SK-N-SH (cell line): ENCODE data around the gene IGLON5. TPM values are rescaled to one million over a fixed set of nuclear protein-coding genes. Genes with fewer than 3 reads are reported as not detected.
A peak's percentile ranks its signal among the peaks of the same experiment; 100 is the strongest.

Source experiments
- CTCF ChIA-PET: fragments of 300-600, 350-600 bp; formaldehyde crosslinking; extraction: SDS; loops from one replicate; lab custom pipeline; 2021; lab: Yijun Ruan, JAX
- POLR2A ChIA-PET: fragments of 350-600 bp; sonication (Branson Sonifier 250); formaldehyde crosslinking; extraction: SDS; loops from one replicate; lab custom pipeline; 2020; ENCODE audit warnings: antibody characterized with exemption, inconsistent platforms; lab: Yijun Ruan, JAX
- DNase-seq: peaks from one replicate; pipeline ENCODE4 v3.0.0; 2012
- H2AFZ ChIP-seq: fragments of 200-600 bp; sonication (generic); 2 replicates; pipeline ENCODE4 v1.8.1; 2016; ENCODE audit warnings: antibody characterized with exemption, mild to moderate bottlenecking, low read depth
- H3F3A ChIP-seq: fragments of 200-600 bp; sonication (generic); replicated peaks from 2 replicates; pipeline ENCODE3; 2016; ENCODE audit warnings: antibody characterized with exemption, mild to moderate bottlenecking; ENCODE audit not compliant: insufficient read depth
- H3K27ac ChIP-seq, 2 experiments: fragments of 200-500 bp in 1 of 2; fragments of 200-600 bp in 1 of 2; sonication (Bioruptor generic) in 1 of 2; sonication (generic), shearing (Covaris generic) in 1 of 2; 2 replicates each; pipeline versions ENCODE4 v1.5.1 to v1.6.1; 2014 to 2016; ENCODE audit warnings: low read depth in 2 of 2, inconsistent platforms in 1 of 2, low read length in 1 of 2, mild to moderate bottlenecking in 1 of 2, mixed read lengths in 1 of 2
- H3K27me3 ChIP-seq: fragments of 200-600 bp; sonication (generic), shearing (Covaris generic); 2 replicates; pipeline ENCODE4 v1.6.1; 2016; ENCODE audit warnings: mixed run types; ENCODE audit not compliant: insufficient read depth
- H3K36me3 ChIP-seq, 2 experiments: fragments of 200-500 bp in 1 of 2; fragments of 200-600 bp in 1 of 2; sonication (Bioruptor generic) in 1 of 2; sonication (generic) in 1 of 2; replicated peaks in 1 of 2; 2 replicates each; pipeline versions ENCODE3 to v1.5.1; 2014 to 2016; ENCODE audit warnings: low read length in 1 of 2, mild to moderate bottlenecking in 1 of 2; ENCODE audit not compliant: insufficient read depth in 2 of 2, control insufficient read depth in 1 of 2
- H3K4me1 ChIP-seq, 2 experiments: fragments of 200-500 bp in 1 of 2; fragments of 200-600 bp in 1 of 2; sonication (Bioruptor generic) in 1 of 2; sonication (generic), shearing (Covaris generic) in 1 of 2; 2 replicates each; pipeline versions ENCODE4 v1.5.1 to v1.6.1; 2014 to 2016; ENCODE audit warnings: low read depth in 1 of 2, low read length in 1 of 2, mixed run types in 1 of 2; ENCODE audit not compliant: insufficient read depth in 2 of 2, control insufficient read depth in 1 of 2
- H3K4me2 ChIP-seq: fragments of 200-600 bp; sonication (generic), shearing (Covaris generic); 2 replicates; pipeline ENCODE4 v1.6.1; 2017; ENCODE audit warnings: mixed run types
- H3K4me3 ChIP-seq, 2 experiments: fragments of 200-500 bp in 1 of 2; fragments of 200-600 bp in 1 of 2; sonication (Bioruptor generic) in 1 of 2; sonication (generic), shearing (Covaris generic) in 1 of 2; 2 replicates each; pipeline versions ENCODE4 v1.5.1 to v1.8.1; 2014 to 2016; ENCODE audit warnings: low read depth in 2 of 2, inconsistent platforms in 1 of 2, low read length in 1 of 2, mild to moderate bottlenecking in 1 of 2, mixed read lengths in 1 of 2, moderate library complexity in 1 of 2
- H3K79me2 ChIP-seq: fragments of 200-600 bp; sonication (generic); 2 replicates; pipeline ENCODE4 v1.8.1; 2017; ENCODE audit warnings: mild to moderate bottlenecking; ENCODE audit not compliant: insufficient read depth
- H3K9ac ChIP-seq: fragments of 200-600 bp; sonication (generic); 2 replicates; pipeline ENCODE4 v1.6.1; 2017; ENCODE audit warnings: mixed run types
- H3K9me2 ChIP-seq: fragments of 200-600 bp; sonication (generic); 2 replicates; pipeline ENCODE4 v1.6.1; 2017; ENCODE audit warnings: mixed run types
- H3K9me3 ChIP-seq: fragments of 200-600 bp; sonication (generic); 2 replicates; pipeline ENCODE4 v1.6.1; 2017; ENCODE audit warnings: mixed run types, mild to moderate bottlenecking, moderate library complexity
- H4K20me1 ChIP-seq: fragments of 200-600 bp; sonication (generic); 2 replicates; pipeline ENCODE4 v1.6.1; 2017; ENCODE audit warnings: mild to moderate bottlenecking, mixed run types; ENCODE audit not compliant: insufficient read depth
- FOXM1 ChIP-seq: IDR thresholded peaks from 2 replicates; pipeline ENCODE4 v1.4.0; 2012; ENCODE audit warnings: low read depth, mild to moderate bottlenecking
- JUND ChIP-seq: IDR thresholded peaks from 2 replicates; pipeline ENCODE4 v1.4.0; 2012
- RFX5 ChIP-seq: IDR thresholded peaks from 2 replicates; pipeline ENCODE4 v1.6.1; 2012; ENCODE audit warnings: mild to moderate bottlenecking, improper control_type of control experiment, low read length
- RXRA ChIP-seq: IDR thresholded peaks from 2 replicates; pipeline ENCODE4 v1.4.0; 2012; ENCODE audit warnings: low read depth, mild to moderate bottlenecking, borderline replicate concordance
- YY1 ChIP-seq: IDR thresholded peaks from 2 replicates; pipeline ENCODE4 v1.4.0; 2012; ENCODE audit warnings: low read depth, mild to moderate bottlenecking
- WGBS: methylation state at CpG from one replicate; pipeline ENCODE4 v1.1.6; 2017; ENCODE audit warnings: low lambda C conversion rate; 5-methylcytosine and 5-hydroxymethylcytosine counted together
- polyA plus RNA-seq, 3 experiments: library from polyadenylated mRNA; depleted of rRNA; stranded (reverse); fragments of >200 nt; gene quantifications; 2 replicates each; pipeline ENCODE4 v1.2.3, GENCODE V29; 2012
- TF ChIP-seq, protein P1 (sequence below): fragments of 200-600 bp; sonication (generic); IDR thresholded peaks from 2 replicates; pipeline ENCODE4 v1.6.1; 2017; ENCODE audit warnings: antibody characterized with exemption, mild to moderate bottlenecking, moderate library complexity
- TF ChIP-seq, protein P2 (sequence below): IDR thresholded peaks from 2 replicates; pipeline ENCODE4 v1.4.0; 2012; ENCODE audit warnings: low read depth, borderline replicate concordance
- TF ChIP-seq, protein P3 (sequence below): IDR thresholded peaks from 2 replicates; pipeline ENCODE4 v1.6.1; 2012; ENCODE audit warnings: mild to moderate bottlenecking, low read depth, low read length, moderate library complexity
- TF ChIP-seq, protein P4 (sequence below): IDR thresholded peaks from 2 replicates; pipeline ENCODE4; 2012
- TF ChIP-seq, protein P5 (sequence below): fragments of 150-350 bp; IDR thresholded peaks from 2 replicates; pipeline ENCODE4 v1.6.1; 2017; ENCODE audit warnings: antibody characterized with exemption, low read length, low read depth, borderline replicate concordance

Gene IGLON5
- 0.36 and 0.60 TPM in 2 replicates for polyA plus RNA-seq (2012; rRNA removed)
- polyA plus RNA-seq (2012; cell fraction: cytosol; rRNA removed): 0.45 and 1.3 TPM in 2 replicates
- polyA plus RNA-seq (2012; cell fraction: nucleus; rRNA removed): 0.29 and 0.38 TPM in 2 replicates

DNA sequence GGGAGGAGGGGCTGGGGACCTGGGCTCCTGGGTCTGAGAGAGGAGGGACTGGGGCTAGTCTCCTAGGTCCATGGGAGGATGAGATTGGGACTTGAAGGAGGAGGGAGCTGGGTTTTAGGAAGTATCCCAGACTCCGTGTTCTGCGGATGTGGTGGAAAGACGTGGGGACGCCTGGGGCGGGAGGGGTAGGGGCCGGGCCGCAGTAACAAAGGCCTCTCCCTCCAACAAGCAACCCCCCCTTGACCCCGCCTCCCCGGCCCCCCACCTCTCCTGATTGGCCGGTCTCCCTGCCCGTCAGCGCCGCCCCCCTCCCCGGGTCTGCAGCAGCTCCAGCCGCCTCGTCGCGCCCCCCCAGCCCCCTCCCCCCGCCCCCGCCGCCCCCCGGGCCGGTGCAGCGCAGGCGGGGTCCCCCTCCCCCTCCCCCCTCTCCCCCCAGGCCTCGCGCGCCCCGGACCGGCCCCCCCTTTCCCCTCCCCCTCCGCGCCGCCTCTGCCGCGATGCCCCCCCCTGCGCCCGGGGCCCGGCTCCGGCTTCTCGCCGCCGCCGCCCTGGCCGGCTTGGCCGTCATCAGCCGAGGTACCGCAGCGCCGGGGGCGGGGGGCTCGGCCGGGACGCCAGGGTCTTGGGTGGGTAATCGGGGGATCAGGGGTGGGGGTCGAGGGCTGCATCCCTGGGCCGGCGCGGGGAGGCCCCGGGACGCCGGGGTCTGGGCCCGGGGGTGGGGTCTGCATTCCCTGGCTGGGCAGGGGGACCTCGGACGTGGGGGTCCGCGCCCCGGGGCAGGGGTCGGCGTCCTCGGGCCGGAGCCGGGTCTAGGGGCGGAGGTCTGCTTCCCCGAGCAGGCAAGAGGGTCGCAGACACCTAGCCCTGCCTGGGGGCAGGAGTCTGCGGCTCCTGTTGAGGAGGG lies at the start of gene IGLON5:
Gene IGLON5 (plus strand): TSS at position 294 of the 907 bp plus-strand sequence. CDS start 204 bp downstream, at position 498.
- 7% methylated on average over 18 of the region's 76 CpGs for WGBS
- H3K4me3 ChIP-seq: peak within 1 kb of the TSS in 1 of 2 experiments; percentile 48; a peak in 2 of 4 replicates

DNA sequence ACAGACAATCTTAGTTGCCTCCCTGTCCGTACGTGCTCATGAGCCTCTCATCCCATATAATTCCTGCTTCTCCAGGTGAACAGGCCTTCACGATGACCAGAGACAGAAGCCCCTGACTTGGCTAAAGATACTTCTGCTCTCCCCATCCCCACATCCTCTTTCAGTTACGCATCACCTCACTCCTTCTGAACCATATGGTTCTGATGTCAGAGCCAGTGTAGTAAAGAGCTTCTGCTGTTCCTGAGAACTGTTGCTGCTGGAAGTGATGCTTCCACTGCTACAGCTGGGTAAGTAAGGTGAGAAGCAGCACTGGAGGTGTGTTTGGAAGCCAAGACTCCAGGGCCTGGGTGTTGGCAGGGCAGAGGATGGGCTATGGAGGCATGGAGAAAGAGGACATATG lies 47.6 kb upstream of the IGLON5 start:
- Histone ChIP-seq H3K79me2 (no peaks in the 10 kb centered on the region), H3K27ac (no peak overlapping the region), H3K9me2 (no peaks in the 10 kb centered on the region), H3F3A (no peaks in the 10 kb centered on the region), H3K4me1 (no peaks in the 10 kb centered on the region), H2AFZ (no peak overlapping the region), H3K4me3 (no peak overlapping the region), H4K20me1 (no peaks in the 10 kb centered on the region), H3K4me2 (no peak overlapping the region), H3K36me3 (no peaks in the 10 kb centered on the region), H3K27me3 (peaks cover 41% of the 10 kb centered on the region; the same call in 1 of the 2 replicates), H3K9ac (no peak overlapping the region), H3K9me3 (no peaks in the 10 kb centered on the region)
- DNase-seq: no peak
- CTCF ChIA-PET: no interaction called here
- 4% methylated on average over 4 of the region's 4 CpGs for WGBS
- POLR2A ChIA-PET: no interaction called here
- TF ChIP-seq, protein P1, sequence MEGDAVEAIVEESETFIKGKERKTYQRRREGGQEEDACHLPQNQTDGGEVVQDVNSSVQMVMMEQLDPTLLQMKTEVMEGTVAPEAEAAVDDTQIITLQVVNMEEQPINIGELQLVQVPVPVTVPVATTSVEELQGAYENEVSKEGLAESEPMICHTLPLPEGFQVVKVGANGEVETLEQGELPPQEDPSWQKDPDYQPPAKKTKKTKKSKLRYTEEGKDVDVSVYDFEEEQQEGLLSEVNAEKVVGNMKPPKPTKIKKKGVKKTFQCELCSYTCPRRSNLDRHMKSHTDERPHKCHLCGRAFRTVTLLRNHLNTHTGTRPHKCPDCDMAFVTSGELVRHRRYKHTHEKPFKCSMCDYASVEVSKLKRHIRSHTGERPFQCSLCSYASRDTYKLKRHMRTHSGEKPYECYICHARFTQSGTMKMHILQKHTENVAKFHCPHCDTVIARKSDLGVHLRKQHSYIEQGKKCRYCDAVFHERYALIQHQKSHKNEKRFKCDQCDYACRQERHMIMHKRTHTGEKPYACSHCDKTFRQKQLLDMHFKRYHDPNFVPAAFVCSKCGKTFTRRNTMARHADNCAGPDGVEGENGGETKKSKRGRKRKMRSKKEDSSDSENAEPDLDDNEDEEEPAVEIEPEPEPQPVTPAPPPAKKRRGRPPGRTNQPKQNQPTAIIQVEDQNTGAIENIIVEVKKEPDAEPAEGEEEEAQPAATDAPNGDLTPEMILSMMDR: no peak
- TF ChIP-seq, protein P2, sequence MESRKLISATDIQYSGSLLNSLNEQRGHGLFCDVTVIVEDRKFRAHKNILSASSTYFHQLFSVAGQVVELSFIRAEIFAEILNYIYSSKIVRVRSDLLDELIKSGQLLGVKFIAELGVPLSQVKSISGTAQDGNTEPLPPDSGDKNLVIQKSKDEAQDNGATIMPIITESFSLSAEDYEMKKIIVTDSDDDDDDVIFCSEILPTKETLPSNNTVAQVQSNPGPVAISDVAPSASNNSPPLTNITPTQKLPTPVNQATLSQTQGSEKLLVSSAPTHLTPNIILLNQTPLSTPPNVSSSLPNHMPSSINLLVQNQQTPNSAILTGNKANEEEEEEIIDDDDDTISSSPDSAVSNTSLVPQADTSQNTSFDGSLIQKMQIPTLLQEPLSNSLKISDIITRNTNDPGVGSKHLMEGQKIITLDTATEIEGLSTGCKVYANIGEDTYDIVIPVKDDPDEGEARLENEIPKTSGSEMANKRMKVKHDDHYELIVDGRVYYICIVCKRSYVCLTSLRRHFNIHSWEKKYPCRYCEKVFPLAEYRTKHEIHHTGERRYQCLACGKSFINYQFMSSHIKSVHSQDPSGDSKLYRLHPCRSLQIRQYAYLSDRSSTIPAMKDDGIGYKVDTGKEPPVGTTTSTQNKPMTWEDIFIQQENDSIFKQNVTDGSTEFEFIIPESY: no peak
- no peak for TF ChIP-seq RXRA
- no peak for TF ChIP-seq YY1
- no peak for TF ChIP-seq JUND
- no peak for TF ChIP-seq RFX5
- TF ChIP-seq, protein P3, sequence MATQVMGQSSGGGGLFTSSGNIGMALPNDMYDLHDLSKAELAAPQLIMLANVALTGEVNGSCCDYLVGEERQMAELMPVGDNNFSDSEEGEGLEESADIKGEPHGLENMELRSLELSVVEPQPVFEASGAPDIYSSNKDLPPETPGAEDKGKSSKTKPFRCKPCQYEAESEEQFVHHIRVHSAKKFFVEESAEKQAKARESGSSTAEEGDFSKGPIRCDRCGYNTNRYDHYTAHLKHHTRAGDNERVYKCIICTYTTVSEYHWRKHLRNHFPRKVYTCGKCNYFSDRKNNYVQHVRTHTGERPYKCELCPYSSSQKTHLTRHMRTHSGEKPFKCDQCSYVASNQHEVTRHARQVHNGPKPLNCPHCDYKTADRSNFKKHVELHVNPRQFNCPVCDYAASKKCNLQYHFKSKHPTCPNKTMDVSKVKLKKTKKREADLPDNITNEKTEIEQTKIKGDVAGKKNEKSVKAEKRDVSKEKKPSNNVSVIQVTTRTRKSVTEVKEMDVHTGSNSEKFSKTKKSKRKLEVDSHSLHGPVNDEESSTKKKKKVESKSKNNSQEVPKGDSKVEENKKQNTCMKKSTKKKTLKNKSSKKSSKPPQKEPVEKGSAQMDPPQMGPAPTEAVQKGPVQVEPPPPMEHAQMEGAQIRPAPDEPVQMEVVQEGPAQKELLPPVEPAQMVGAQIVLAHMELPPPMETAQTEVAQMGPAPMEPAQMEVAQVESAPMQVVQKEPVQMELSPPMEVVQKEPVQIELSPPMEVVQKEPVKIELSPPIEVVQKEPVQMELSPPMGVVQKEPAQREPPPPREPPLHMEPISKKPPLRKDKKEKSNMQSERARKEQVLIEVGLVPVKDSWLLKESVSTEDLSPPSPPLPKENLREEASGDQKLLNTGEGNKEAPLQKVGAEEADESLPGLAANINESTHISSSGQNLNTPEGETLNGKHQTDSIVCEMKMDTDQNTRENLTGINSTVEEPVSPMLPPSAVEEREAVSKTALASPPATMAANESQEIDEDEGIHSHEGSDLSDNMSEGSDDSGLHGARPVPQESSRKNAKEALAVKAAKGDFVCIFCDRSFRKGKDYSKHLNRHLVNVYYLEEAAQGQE: no peak
- TF ChIP-seq, protein P4, sequence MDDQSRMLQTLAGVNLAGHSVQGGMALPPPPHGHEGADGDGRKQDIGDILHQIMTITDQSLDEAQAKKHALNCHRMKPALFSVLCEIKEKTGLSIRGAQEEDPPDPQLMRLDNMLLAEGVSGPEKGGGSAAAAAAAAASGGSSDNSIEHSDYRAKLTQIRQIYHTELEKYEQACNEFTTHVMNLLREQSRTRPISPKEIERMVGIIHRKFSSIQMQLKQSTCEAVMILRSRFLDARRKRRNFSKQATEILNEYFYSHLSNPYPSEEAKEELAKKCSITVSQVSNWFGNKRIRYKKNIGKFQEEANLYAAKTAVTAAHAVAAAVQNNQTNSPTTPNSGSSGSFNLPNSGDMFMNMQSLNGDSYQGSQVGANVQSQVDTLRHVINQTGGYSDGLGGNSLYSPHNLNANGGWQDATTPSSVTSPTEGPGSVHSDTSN: no peak
- no peak for TF ChIP-seq FOXM1

More for the DNA sequence above, at the start of gene IGLON5:
- H4K20me1 ChIP-seq: no peaks in the 10 kb centered on the region
- TF ChIP-seq, protein P4: peak; percentile 35; the same call in 1 of the 2 replicates
- TF ChIP-seq JUND: no peak
- TF ChIP-seq, protein P5, sequence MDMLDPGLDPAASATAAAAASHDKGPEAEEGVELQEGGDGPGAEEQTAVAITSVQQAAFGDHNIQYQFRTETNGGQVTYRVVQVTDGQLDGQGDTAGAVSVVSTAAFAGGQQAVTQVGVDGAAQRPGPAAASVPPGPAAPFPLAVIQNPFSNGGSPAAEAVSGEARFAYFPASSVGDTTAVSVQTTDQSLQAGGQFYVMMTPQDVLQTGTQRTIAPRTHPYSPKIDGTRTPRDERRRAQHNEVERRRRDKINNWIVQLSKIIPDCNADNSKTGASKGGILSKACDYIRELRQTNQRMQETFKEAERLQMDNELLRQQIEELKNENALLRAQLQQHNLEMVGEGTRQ: no peak
- POLR2A ChIA-PET: interaction anchor here (1.0 kb wide), 1 partner anchor 8 kb away, joined by 3 read pairs; no protein-coding TSS in a partner anchor
- CTCF ChIA-PET: interaction anchor here (0.6 kb wide), 2 partner anchors 16 to 87 kb away, joined by 3 to 4 read pairs; no protein-coding TSS in a partner anchor
- no peaks in the 10 kb centered on the region for H3F3A ChIP-seq
- H3K79me2 ChIP-seq: no peaks in the 10 kb centered on the region
- no peak within 1 kb of the TSS for H3K9ac ChIP-seq
- no peak within 1 kb of the TSS for H3K4me2 ChIP-seq
- no peaks in the 10 kb centered on the region for H3K36me3 ChIP-seq
- H2AFZ ChIP-seq: no peak within 1 kb of the TSS
- no peaks in the 10 kb centered on the region for H3K9me2 ChIP-seq
- peak; percentile 99 for DNase-seq
- no peaks in the 10 kb centered on the region for H3K9me3 ChIP-seq
- H3K27me3 ChIP-seq: no peaks in the 10 kb centered on the region
- H3K27ac ChIP-seq: peak within 1 kb of the TSS in 1 of 2 experiments; percentile 58; a peak in 1 of 4 replicates
- H3K4me1 ChIP-seq: peaks cover 0 to 8% of the 10 kb centered on the region in 2 experiments; a peak in 1 of 4 replicates
